ENCODE results near the gene SLC9A4.
"Not testable (repeated sequence)": the region's sequence is repeated elsewhere in the genome, so short reads cannot be mapped to it uniquely, and the experiment has no call there.

GRCh38 chr2:102562542-102562941 lies 89.5 kb downstream of the SLC9A4 start:
- TF ChIP-seq, protein P1, sequence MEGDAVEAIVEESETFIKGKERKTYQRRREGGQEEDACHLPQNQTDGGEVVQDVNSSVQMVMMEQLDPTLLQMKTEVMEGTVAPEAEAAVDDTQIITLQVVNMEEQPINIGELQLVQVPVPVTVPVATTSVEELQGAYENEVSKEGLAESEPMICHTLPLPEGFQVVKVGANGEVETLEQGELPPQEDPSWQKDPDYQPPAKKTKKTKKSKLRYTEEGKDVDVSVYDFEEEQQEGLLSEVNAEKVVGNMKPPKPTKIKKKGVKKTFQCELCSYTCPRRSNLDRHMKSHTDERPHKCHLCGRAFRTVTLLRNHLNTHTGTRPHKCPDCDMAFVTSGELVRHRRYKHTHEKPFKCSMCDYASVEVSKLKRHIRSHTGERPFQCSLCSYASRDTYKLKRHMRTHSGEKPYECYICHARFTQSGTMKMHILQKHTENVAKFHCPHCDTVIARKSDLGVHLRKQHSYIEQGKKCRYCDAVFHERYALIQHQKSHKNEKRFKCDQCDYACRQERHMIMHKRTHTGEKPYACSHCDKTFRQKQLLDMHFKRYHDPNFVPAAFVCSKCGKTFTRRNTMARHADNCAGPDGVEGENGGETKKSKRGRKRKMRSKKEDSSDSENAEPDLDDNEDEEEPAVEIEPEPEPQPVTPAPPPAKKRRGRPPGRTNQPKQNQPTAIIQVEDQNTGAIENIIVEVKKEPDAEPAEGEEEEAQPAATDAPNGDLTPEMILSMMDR (conservative IDR thresholded peaks at IDR 0.05; ENCODE audit: low read length): not testable (repeated sequence)
- not testable (repeated sequence) for TF ChIP-seq EZH2phosphoT487 (IDR thresholded peaks at IDR 0.05; ENCODE audit: borderline replicate concordance, low read depth, low read length)
